ENCODE data around the gene OPCML. TPM values are rescaled to one million over a fixed set of nuclear protein-coding genes. Genes with fewer than 3 reads are reported as not detected.

OPCML gene
- total RNA-seq, 2 donors from 2014 or later = not detected

DNA sequence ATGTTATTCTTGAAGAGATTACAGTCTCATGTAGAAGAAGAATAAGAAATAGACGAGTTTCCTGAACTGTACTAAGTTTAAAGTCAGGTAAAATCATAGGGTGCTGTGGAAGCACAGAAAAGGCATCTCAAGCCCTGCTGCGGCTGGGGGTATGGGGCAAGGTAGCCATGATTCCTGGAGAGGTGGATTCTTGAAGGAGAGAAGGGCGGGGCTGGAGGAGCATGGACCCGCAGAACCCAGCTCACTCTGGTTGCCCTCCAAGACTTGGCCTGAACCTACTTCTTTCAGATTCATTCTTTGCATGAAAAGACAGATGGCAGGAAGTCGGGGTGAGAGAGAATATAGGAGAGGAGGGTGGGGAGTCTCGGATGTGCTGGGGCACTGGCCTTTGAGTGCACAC, 57.8 kb downstream of the OPCML start:
- Histone ChIP-seq H3K27me3 (replicated peaks; ENCODE audit: insufficient read depth) (no peaks in the 10 kb centered on the region), H3K4me3 (no peak overlapping the region), H3K9me3 (no peaks in the 10 kb centered on the region), H3K27ac (no peak overlapping the region), H3K36me3 (no peaks in the 10 kb centered on the region), H3K4me1 (ENCODE audit: control insufficient read depth in 1 of 2, low read depth in 2 of 2) (no peaks in the 10 kb centered on the region)
- TF ChIP-seq, protein P1, sequence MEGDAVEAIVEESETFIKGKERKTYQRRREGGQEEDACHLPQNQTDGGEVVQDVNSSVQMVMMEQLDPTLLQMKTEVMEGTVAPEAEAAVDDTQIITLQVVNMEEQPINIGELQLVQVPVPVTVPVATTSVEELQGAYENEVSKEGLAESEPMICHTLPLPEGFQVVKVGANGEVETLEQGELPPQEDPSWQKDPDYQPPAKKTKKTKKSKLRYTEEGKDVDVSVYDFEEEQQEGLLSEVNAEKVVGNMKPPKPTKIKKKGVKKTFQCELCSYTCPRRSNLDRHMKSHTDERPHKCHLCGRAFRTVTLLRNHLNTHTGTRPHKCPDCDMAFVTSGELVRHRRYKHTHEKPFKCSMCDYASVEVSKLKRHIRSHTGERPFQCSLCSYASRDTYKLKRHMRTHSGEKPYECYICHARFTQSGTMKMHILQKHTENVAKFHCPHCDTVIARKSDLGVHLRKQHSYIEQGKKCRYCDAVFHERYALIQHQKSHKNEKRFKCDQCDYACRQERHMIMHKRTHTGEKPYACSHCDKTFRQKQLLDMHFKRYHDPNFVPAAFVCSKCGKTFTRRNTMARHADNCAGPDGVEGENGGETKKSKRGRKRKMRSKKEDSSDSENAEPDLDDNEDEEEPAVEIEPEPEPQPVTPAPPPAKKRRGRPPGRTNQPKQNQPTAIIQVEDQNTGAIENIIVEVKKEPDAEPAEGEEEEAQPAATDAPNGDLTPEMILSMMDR (IDR thresholded peaks at IDR 0.05) = no peak
- DNase-seq (ENCODE audit: low spot score) = no peak
- no peak for ATAC-seq (ENCODE audit: insufficient number of reproducible peaks, low FRiP score, low read depth)

DNA sequence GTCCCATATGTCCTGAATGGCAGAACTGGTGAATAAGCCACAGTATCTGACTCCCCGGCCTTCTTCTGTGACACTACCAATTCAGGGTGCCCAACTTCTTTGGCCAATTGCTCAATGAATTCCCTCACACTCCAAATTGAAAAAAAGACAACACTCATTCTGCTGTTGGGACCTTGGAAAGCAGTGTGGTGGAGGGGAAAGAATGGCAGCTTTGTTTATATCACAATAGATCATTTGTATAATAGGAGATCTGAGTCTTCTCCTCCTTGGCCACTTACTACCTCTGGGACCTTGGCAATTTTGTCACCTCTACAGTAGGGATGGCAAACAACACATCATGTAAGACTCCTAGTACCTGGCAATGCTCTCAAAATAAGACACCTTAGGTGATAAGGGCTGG, 64.6 kb downstream of the OPCML start:
- no peaks in the 10 kb centered on the region for H3K9me3 ChIP-seq
- TF ChIP-seq, protein P1 (IDR thresholded peaks at IDR 0.05) = no peak
- DNase-seq (ENCODE audit: low spot score) (no peak), ATAC-seq (ENCODE audit: insufficient number of reproducible peaks, low FRiP score, low read depth) (no peak)
- no peak overlapping the region for H3K27ac ChIP-seq
- H3K27me3 ChIP-seq (replicated peaks; ENCODE audit: insufficient read depth) = no peaks in the 10 kb centered on the region
- no peaks in the 10 kb centered on the region for H3K36me3 ChIP-seq
- no peak overlapping the region for H3K4me3 ChIP-seq
- H3K4me1 ChIP-seq (ENCODE audit: control insufficient read depth in 1 of 2, low read depth in 2 of 2) = no peaks in the 10 kb centered on the region

DNA sequence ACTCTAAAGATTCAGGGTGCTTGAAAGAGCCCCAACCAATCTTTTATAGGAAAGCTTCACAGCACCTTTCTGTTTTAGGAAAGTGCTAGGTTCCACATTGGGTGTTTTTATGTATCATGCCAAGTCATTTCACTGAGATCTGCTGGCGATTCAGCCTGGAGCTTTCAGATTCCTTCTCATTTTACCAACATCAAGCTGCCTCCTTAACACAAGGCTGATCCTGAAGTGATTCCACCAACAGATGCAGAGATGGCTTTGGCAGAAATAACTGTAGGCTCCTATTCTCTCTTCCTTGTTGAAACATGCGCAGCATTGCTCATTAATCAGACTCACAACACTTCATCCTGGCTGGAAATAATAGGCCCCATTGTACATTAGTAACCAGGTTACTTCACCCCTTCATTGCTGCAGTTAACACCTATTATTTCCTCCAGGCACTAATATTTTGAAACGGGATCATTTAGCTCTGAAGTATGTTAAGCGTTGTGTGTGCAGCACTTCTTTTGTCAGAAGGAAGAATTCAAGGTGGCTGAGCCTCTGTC, 89.0 kb downstream of the OPCML start:
- H3K36me3 ChIP-seq = no peaks in the 10 kb centered on the region
- no peaks in the 10 kb centered on the region for H3K9me3 ChIP-seq
- no peak for DNase-seq (ENCODE audit: low spot score)
- H3K27ac ChIP-seq = no peak overlapping the region
- H3K4me1 ChIP-seq (ENCODE audit: control insufficient read depth in 1 of 2, low read depth in 2 of 2) = no peaks in the 10 kb centered on the region
- ATAC-seq (ENCODE audit: insufficient number of reproducible peaks, low FRiP score, low read depth) = no peak
- no peaks in the 10 kb centered on the region for H3K27me3 ChIP-seq (replicated peaks; ENCODE audit: insufficient read depth)
- TF ChIP-seq, protein P1 (IDR thresholded peaks at IDR 0.05) = no peak
- H3K4me3 ChIP-seq = no peak overlapping the region

DNA sequence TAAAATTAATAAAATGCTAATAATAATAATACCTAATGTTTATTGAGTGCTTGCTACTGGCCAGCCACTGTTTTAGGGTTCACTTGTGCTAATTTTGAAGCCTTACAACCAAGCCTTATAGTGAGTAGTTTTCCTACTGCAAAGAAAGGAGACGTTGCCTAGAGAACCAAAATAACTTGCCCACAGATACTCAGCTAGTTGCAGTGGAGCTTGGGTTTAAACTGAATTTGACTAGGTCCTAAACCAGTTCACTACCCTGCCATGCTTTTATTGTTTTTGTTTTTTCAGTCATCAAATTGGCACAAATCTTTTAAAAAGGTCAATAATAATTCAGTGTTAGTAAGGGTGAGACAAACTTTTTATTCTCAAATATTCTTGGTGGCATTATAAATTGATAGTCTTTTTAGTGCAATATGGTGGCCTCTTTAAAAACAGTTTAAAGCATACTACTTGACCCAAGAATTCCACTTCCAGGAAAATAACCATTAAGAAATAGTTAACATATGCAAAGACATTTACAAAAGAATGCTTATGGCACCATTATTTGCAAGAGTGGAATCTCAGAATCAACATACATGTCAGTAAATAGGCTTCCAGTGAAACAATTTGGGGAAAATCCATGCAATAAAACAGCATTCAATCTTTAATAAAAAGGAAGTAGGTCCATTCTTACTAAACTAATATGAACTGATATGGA, 90.2 kb downstream of the OPCML start:
- TF ChIP-seq, protein P1 (IDR thresholded peaks at IDR 0.05) = no peak
- Histone ChIP-seq H3K9me3 (no peaks in the 10 kb centered on the region), H3K4me3 (no peak overlapping the region), H3K27ac (no peak overlapping the region), H3K4me1 (ENCODE audit: control insufficient read depth in 1 of 2, low read depth in 2 of 2) (no peaks in the 10 kb centered on the region), H3K27me3 (replicated peaks; ENCODE audit: insufficient read depth) (no peaks in the 10 kb centered on the region), H3K36me3 (no peaks in the 10 kb centered on the region)
- DNase-seq (ENCODE audit: low spot score) (no peak), ATAC-seq (ENCODE audit: insufficient number of reproducible peaks, low FRiP score, low read depth) (no peak)

DNA sequence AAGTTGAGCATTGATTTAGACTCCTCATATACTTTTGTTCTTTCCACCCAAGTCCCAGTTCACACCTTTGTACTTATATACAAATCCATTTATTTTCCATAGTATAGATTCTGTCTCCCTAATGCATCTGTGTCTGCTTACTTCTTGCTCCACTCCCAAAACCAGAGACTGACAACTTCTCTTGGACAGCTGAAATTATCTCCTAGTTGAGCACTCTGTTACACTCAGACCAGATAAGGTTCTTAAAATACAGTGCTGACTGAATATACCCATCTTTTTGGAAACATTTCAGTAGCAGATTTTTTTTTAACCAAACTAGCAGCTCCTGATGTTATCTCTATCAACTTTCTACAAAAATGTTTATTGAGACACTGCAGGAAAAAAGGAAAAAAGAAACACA, 106.3 kb downstream of the OPCML start:
- Histone ChIP-seq H3K4me3 (no peak overlapping the region), H3K36me3 (no peaks in the 10 kb centered on the region), H3K9me3 (no peaks in the 10 kb centered on the region), H3K27ac (no peak overlapping the region), H3K27me3 (replicated peaks; ENCODE audit: insufficient read depth) (no peaks in the 10 kb centered on the region), H3K4me1 (ENCODE audit: control insufficient read depth in 1 of 2, low read depth in 2 of 2) (no peaks in the 10 kb centered on the region)
- no peak for DNase-seq (ENCODE audit: low spot score)
- TF ChIP-seq, protein P1 (IDR thresholded peaks at IDR 0.05) = no peak
- no peak for ATAC-seq (ENCODE audit: insufficient number of reproducible peaks, low FRiP score, low read depth)

All from thoracic aorta (tissue), 2 donors.